Left ventricle myocardium superior (tissue), 1 donor: Measurements from ENCODE around the gene LMTK3. TPM values are rescaled to one million over a fixed set of nuclear protein-coding genes. Genes with fewer than 3 reads are reported as not detected.

Experiments
- ATAC-seq: fragments of 200-7000 bp; cut with Tn5 transposase; one replicate; pipeline ENCODE4 v1.9.1; 2020; ENCODE audit warnings: mild to moderate bottlenecking, moderate library complexity
- DNase-seq: peaks from one replicate; pipeline ENCODE4 v3.0.0-alpha.2; 2020
- intact Hi-C: fragments of 100-400 bp; cut with micrococcal nuclease; formaldehyde crosslinking; loops from one replicate; pipeline ENCODE4 v1.11.0; 2022
- total RNA-seq: library from RNA; stranded (reverse); fragmentation: NEBNext Ultra II Directional; extraction: Animal tissue kit (Norgen Biotek cat#: 25700); gene quantifications from one replicate; pipeline ENCODE4 v1.2.1, GENCODE V29; 2021
- donor health status: DM: no; HTN: yes; CAD: no; lungs with severe emphysema.

LMTK3 gene
- total RNA-seq, 1 donor from 2014 or later: 1.4 TPM

DNA sequence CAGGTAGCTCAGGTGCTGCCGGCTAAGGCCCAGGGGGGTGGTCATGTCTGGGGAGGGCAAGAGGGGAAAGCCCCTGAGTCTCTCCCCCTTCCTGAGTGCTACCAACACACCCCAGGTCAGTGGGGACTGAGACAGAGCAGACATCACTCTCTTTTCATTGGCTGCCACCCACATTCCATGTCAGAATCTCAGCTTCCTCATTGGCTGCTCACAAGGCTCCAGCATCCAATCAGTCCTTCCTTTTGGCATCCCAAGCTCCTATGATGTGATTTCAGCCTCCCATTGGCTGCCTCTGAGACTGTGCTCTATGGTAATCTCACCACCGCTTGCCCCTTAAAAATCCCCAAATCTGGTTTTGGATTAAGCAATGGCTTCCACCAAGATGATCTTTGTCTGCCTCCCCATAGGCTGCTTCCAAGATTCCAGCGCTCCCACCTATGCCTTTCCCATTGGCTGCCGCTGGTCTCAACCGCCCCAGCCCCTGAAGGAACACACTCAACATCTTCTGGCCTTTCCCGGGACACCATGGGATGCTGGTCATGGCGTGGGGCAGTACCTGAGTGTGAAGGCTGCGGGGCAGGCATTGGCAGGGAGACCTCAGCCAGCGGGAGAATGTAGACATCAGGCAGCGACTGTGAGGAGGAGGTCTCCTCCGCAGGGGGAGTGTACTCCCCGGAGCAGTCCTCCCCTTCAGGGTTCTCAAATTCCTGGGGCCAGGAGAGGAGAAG lies 2.0 kb downstream of the LMTK3 start:
- intact Hi-C loops: loop anchor here (10.0 kb wide), 1 partner anchor 75 kb away; no protein-coding TSS in a partner anchor
- ATAC-seq: no peak
- DNase-seq: no peak

DNA sequence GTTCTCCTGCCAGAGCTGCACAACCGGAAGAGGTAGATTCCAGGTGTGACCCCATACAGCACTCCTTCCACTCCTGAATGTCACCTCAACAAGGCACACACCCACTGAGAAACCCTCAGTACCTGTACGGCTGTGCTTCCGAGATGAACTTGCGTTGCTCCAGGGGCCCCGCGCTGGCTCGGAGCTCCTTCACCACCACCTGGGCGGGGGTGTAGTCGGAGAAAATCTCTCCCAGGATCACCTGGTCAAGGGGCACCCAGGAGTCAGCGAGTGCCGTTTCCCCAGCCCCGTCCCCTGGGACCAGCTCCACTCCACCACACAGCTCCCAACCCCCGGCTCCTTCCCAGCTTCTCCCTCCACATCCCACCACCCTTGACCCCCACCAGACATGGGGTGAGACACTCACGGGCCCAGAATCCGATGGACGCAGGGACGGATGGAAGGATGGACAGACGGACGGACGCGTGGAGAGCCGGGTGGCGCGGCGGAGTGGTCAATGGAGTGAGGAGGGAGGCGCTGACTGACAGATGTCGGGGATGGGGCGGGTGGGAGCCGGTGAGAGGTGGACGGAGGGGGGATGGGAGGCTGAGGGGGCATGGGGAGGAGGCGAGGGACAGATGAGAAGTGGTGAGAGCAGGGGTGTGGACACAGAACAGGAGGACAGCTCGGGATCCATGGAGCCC lies 2.8 kb downstream of the LMTK3 start:
- ATAC-seq: no peak
- no peak for DNase-seq
- intact Hi-C loops: loop anchor here (10.0 kb wide), 1 partner anchor 76 kb away; no protein-coding TSS in a partner anchor

DNA sequence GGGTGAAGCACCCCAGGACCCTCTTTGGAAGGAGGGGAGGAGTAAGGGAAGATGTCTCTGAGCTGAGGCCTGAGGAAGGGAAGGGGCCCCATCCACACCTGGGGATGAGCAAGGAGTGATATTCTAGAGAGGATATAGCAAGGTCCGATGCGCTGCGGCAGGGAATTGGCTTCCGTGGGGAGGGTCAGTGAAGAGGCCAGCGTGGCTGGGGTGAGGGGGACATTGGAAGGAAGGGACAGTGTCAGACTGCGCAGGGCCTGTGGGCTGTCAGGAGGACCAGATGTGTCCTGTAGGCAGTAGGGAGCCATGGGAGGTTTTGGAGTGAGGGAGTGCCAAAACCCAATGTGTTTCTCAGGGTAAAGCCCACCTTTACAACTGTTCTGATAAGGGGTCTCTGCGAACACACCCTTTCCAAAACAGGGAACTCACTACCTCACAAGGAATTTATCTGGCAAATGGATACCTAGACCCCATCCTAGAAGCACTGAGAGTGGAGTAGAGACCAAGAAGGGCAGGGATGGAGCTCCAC lies 3.7 kb downstream of the LMTK3 start:
- intact Hi-C loops: loop anchor here (10.0 kb wide), 1 partner anchor 77 kb away; no protein-coding TSS in a partner anchor
- DNase-seq: no peak
- no peak for ATAC-seq

DNA sequence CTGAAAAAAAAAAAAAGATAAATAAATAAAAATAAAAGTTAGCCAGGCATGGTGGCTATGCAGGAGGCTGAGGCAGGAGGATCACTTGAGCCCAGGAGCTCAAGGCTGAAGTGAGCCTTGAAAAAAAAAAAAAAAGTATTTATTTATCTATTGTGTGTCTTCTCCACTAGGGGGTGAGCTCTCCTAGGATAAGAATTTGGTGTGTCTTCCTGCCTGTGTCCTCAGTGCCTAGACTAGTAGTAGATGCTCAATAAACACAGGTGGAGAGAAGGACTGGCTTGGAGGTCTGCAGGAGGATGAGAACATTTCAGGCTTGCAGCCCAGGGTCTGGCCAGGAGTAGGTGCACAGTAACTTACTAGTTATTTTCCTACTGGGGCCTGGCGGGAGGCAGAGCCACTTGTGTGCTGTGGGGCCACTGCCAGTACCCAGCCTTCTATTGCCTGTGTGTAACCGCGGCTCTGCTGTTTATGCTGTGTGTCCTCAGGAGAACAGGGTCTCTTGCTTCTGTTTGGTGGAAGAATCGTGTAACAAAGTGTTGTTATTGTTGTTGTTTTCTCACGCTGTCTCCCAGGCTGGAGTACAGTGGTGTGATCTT lies 5.4 kb downstream of the LMTK3 start:
- DNase-seq: no peak
- intact Hi-C loops: loop anchor here (10.0 kb wide), 1 partner anchor 79 kb away; no protein-coding TSS in a partner anchor
- no peak for ATAC-seq

DNA sequence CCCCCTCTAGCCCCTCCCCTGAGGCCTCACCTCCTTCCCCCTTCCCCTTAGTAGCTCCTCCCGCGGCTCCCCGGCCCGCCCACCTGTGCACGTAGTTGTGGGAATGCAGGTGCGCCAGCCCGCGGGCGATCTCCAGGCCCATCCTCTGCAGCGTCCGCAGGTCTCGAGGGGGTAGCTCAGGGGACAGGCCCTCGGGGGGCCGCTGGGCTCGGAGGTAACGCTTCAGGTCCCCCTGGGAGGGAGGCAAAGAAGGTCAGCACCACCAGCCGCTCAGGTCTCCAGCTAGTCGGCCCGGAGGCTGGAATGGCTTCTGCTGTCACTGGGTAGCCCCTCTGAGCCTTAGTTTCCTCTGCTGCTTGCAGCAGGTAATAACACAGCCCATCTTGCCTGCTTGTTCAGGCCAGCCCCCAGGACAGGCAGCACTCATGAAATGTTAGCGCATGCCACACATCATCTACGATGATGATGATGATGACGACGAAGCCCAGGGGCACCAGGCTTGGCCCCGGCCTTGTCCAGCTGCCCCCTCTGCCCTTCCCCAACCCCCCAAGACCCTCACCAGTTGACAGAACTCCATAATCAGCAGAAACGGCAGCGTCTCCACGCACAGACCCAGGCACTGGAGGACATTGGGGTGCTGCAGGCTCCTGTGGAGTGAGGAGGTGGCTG lies 9.2 kb downstream of the LMTK3 start:
- DNase-seq (no peak), ATAC-seq (no peak)
- intact Hi-C loops: loop anchor here (10.0 kb wide), 1 partner anchor 82 kb away; no protein-coding TSS in a partner anchor

DNA sequence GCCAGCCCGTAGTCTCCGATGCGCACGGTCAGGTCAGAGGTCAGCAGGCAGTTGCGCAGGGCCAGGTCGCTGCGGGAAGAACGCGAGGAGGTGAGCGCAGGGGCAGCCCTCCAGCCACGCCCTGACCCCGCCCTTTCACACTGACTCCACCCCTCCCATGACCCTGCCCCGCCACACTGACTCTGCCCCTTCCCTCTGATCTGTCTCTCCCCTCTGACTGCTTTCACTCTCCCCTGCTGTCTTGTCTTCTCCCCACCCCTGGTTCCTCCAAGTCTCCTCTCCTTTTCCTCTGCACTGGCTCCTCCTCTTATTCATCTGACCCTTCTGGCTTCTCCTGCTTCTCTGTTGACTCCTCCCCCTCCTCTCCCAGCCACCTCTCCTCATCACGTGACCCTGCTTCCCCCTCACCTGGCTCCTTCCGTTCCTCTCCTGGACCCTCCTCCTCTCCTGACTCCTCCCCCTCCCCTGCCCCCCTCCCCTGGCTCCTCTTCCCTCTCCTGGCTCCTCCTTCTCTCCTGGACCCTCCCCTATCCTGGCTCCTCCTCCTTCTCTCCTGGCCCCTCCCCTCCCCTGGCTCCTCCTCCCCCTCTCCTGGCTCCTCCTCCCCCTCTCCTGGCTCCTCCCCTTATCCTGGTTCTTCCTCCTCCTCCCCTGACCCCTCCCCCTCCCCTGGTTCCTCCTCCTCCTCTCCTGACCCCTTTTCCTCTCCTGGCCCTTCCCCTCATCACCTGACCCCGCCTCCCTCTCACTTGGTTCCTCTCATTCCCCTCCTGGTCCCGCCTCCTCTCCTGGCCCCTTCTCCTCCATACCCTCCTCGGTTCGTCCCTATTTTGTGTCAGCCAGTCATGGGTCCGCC lies 9.9 kb downstream of the LMTK3 start:
- intact Hi-C loops: loop anchor here (10.0 kb wide), 1 partner anchor 83 kb away; no protein-coding TSS in a partner anchor
- ATAC-seq (peak; percentile 44), DNase-seq (peak; percentile 57)

DNA sequence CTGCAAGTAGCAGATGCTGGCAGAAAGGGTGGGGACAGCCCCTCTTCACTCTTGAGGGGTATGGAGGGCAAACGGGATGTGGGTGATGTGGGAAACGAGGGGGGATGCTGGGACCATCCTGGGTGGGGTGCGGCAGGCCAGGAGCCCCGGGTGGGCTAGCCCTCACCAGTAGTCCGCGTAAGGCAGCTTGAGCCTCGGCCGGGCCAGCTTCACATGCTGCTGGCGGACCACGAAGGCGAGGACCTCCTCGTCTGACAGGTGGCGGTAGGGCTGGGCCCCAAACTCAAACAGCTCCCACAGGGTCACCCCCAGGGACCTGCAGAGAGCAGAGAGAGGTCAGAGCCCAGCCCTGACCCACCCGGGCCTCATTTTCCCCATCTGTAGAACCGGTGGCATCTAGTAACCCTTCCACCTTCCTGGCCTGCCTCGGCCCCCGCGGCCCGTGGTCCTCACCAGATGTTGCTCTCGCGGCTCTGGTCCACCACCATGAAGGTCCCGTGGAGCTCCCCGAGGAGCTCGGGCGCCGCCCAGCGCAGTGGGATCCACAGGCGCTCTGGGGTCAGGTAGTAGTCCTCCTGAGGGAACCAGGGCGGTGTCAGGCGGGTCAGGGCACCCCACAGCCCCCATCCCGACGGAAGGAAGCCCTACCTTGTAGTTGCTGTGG lies 10.7 kb downstream of the LMTK3 start:
- no peak for DNase-seq
- intact Hi-C loops: loop anchor here (10.0 kb wide), 1 partner anchor 84 kb away; no protein-coding TSS in a partner anchor
- no peak for ATAC-seq

DNA sequence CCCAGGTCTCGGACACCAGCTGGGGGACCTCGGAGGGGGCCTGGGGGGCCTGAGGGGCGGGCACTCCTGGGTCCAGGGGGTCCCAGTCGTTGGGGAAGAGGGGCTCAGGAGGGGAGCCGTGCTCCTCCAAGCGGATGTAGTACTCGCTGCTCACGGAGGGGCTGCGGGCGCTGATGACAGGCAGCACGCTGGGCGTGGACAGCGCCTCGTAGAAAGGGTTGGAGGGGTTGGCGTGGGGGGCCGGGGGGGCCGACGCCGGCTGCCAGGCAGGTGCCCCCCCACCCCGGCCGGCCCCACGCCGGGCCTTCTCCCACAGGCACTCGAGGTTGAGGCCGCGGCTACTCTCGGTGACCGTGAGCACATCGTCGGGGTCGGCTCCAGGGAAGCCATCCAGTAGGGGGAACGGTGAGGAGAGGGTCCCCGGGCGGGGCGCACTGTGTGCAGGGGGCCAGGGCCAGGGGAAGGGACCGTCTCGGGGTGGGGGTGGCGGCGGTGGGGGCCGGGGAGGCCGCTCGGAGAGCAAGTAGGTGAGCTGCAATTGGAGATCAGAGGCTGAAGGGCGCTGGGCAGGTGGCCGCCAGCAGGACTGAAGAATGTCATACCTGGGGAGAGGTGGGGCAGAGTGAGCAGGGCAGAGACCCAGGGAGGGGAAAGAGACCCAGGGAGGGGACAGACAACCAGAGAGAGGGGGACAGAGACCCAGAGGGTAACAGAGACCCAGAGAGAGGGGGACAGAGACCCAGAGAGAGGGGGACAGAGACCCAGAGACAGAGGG lies 12.1 kb downstream of the LMTK3 start:
- ATAC-seq (no peak), DNase-seq (no peak)
- intact Hi-C loops: loop anchor here (10.0 kb wide), 1 partner anchor 85 kb away; no protein-coding TSS in a partner anchor

DNA sequence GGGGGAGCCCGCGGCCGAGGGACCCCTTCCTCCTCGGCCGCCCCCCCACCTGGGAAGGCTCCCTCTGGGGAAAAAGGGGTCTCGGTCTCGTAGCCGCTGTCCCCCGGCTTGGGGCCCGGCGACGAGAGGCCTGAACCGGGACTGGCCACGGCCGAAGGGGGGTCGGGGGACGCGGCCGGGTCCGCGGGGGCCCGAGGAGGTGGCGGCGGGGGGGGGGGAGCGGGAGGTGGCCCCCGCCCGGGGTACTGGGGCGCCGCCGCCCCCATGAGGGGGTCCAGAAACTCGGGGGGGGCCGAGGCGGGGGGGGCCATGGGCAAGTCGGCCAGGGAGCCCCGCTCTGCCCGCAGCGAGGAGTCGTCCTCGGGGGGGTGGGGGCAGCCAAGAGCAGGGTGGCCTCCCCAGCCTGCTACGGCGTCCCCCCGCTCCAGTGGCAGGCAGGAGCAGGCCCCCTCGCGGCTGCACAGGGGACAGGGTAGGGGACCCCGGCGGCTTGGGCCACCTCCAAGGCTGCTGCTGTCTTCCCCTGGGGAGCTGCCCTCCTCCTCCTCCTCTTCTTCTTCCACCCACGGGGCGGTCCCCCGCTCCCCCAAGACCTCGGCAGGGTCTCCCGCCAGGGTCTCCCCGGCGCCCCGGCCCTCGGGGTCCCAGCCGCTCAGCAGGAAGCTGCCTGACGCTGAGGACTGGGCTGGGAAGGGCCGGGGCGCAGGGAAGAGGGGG lies 12.9 kb downstream of the LMTK3 start:
- intact Hi-C loops: no loop called here
- no peak for DNase-seq

DNA sequence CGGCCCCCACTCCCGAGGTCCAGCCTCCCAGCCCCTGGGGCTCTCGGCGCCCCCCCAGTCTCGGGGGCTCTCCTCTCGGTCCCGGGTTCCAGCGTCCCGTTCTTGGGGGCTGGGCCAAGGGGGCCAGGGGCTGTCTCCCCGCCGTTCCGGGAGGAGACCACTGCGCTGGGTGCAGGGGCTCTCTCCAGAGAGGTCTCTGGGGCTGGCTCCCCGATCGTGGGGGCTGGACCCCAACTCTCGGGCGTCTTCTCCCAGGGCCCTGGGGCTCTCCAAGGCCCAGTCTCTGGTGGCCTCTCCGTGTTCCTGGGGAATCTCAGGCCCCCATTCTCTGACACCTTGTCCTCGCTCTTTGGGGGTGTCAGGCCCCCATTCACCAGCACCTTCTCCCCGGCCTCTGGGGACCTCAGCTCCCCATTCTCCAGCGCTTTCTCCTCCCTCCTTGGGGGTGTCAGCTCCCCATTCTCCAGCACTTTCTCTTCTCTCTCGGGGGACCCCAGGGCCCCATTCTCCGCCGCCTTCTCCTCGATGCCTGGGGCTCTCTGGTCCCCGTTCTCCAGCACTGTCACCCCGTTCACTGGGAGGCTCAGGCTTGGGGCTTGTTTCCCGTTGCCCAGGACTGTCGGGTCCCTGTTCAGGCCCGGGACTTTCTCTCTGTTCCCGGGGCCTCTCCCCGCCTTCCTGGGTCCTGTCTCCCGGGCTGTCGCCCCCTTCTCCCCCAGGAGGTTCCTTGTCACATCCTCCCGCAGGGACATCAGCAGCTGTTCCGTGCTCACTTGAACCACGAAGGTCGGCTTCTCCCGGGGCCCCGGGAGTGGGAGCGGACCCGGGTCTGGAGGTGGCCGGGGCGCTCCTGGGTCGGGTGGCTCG lies 13.7 kb downstream of the LMTK3 start:
- ATAC-seq (no peak), DNase-seq (no peak)
- intact Hi-C loops: no loop called here

More for the DNA sequence above, 12.9 kb downstream of the LMTK3 start:
- ATAC-seq: no peak

DNA sequence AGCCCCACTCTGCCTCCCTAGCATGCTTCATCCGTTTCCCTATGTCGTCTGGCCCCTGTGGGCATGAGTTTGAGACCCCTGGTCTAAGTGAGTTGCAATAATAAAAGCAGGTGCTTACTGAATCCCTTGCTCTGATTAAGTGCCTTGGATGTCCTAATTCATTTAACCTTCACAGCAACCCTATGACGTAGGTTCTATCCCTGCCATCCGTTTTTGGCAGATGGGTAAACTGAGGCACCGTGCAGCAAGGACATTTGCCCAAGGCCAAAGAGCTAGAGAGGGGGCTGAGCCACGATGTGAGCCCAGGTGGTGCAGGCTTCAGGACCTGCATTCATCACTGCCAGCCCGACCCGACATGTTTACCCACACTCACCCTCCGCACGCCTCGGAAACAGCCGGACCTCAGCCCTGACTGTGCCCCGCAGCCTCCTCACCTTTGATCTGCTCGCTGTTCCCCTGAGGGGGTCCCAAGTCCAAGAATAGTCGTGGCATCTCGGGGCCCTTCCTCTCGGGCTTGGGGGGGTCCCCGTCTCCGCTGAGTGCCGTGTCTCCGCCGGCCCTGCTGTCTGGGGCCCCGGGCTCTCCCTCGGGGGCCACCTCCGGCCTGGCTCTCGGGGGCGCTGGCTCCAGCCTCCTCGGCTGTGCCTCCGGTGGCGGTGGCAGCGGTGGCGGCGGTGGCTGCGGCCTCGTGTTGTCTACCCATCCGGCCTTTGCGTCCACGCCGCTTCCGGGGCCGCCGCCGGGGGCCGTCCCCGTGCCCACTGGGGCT lies 14.5 kb downstream of the LMTK3 start:
- intact Hi-C loops: no loop called here
- ATAC-seq (no peak), DNase-seq (no peak)

DNA sequence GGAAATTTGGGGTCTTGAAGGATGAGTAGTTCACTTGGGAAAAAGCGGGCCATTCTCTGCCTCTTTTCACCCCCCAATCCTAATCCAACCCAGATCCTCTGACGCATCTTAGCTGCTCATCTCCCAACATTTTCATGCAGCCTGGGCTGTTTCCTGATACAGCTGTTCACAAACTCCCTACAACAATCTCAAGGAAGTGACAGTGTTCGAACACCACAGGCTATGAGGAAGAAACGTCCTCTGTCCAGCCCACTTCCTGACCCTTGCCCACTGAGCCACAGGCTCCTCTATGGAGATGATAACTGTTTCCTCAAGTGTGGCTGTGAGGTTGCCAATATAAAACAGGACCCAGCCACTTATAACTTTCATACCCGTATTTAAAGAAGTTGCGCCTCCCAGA lies 16.2 kb downstream of the LMTK3 start:
- intact Hi-C loops: no loop called here

DNA sequence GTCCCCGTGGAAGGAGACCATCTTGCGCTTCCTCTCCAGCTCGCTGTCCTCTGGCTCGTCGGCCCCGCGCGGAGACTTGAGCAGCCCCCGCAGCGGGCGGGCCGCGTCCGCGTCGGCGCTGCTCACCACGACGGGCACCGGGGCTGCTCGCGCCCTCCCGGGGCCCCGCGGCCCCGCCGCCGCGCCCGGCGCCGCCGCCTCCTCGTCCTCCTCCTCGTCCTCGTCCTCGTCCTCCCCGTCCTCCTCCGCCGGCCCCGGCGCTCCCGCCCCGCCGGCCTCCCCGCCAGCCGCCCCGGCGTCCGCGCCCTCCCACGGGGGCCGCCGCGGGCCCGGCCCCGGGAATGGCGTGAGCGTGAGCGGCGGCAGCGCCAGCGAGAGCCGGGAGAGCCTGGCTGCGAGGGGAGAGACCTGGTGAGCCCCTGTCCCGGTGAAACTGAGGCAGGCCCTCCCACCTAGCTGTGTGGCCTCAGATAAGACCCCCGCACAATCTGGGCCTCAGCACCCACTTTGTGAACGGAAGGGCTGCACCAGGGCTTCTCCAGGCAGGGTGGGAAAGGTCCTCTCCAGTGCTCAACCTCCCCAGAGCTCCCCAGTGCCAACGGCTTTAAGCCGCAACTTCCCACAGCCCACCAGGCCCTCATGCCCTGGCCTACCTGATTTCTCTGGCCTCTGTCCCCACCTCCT lies 17.8 kb downstream of the LMTK3 start:
- intact Hi-C loops: no loop called here
- DNase-seq (no peak), ATAC-seq (peak; percentile 5)

More for the DNA sequence above, 16.2 kb downstream of the LMTK3 start:
- ATAC-seq (no peak), DNase-seq (no peak)
